ENCODE results near the gene MTCL1. TPM values are rescaled to one million over a fixed set of nuclear protein-coding genes. Genes with fewer than 3 reads are reported as not detected.

Gene MTCL1
- total and polyA plus RNA-seq, 4 donors, result 1.3 to 12.4 (median 3.7) TPM

GRCh38 chr18:8801263-8801901 lies 96.0 kb downstream of the MTCL1 start:
- TF ChIP-seq CTCF (IDR thresholded peaks at IDR 0.05; ENCODE audit: control extremely low read depth, extremely low read depth), result no peak
- 83 to 88% methylated on average over 9 of the region's 9 CpGs for WGBS, 2 donors
- Histone ChIP-seq H3K4me3 (no peak overlapping the region), H3K36me3 (ENCODE audit: control insufficient read depth in 4 of 4, insufficient read depth in 4 of 4, low read length in 4 of 4) (no peaks in the 10 kb centered on the region), H3K4me1 (ENCODE audit: control insufficient read depth in 5 of 5, insufficient read depth in 5 of 5, low read length in 5 of 5) (peaks cover 0 to 15% (median 0%) of the 10 kb centered on the region in 5 donors), H3K9me3 (ENCODE audit: control insufficient read depth in 4 of 4, insufficient read depth in 3 of 4, low read length in 3 of 4) (no peaks in the 10 kb centered on the region), H3K27me3 (ENCODE audit: control insufficient read depth in 3 of 3, insufficient read depth in 3 of 3, low read length in 2 of 3) (no peaks in the 10 kb centered on the region), H3K9ac (ENCODE audit: insufficient read depth in 1 of 2, low read length in 2 of 2) (no peak overlapping the region), H3K27ac (ENCODE audit: low read depth in 1 of 2, low read length in 1 of 2) (peak overlapping the region in 1 of 2 donors; percentile 10)
- no peak for ATAC-seq (ENCODE audit: insufficient read depth, low FRiP score)
- no peak for DNase-seq

GRCh38 chr18:8802017-8802672 lies 96.8 kb downstream of the MTCL1 start:
- Histone ChIP-seq H3K27me3 (ENCODE audit: control insufficient read depth in 3 of 3, insufficient read depth in 3 of 3, low read length in 2 of 3) (no peaks in the 10 kb centered on the region), H3K9ac (ENCODE audit: insufficient read depth in 1 of 2, low read length in 2 of 2) (no peak overlapping the region), H3K4me3 (no peak overlapping the region), H3K9me3 (ENCODE audit: control insufficient read depth in 4 of 4, insufficient read depth in 3 of 4, low read length in 3 of 4) (no peaks in the 10 kb centered on the region), H3K27ac (ENCODE audit: low read depth in 1 of 2, low read length in 1 of 2) (no peak overlapping the region), H3K36me3 (ENCODE audit: control insufficient read depth in 4 of 4, insufficient read depth in 4 of 4, low read length in 4 of 4) (no peaks in the 10 kb centered on the region), H3K4me1 (ENCODE audit: control insufficient read depth in 5 of 5, insufficient read depth in 5 of 5, low read length in 5 of 5) (peaks cover 0 to 15% (median 0%) of the 10 kb centered on the region in 5 donors)
- no peak for ATAC-seq (ENCODE audit: insufficient read depth, low FRiP score)
- WGBS, 2 donors, result 75 to 88% methylated on average over 6 of the region's 6 CpGs
- no peak for DNase-seq
- TF ChIP-seq CTCF (IDR thresholded peaks at IDR 0.05; ENCODE audit: control extremely low read depth, extremely low read depth), result no peak

DNA sequence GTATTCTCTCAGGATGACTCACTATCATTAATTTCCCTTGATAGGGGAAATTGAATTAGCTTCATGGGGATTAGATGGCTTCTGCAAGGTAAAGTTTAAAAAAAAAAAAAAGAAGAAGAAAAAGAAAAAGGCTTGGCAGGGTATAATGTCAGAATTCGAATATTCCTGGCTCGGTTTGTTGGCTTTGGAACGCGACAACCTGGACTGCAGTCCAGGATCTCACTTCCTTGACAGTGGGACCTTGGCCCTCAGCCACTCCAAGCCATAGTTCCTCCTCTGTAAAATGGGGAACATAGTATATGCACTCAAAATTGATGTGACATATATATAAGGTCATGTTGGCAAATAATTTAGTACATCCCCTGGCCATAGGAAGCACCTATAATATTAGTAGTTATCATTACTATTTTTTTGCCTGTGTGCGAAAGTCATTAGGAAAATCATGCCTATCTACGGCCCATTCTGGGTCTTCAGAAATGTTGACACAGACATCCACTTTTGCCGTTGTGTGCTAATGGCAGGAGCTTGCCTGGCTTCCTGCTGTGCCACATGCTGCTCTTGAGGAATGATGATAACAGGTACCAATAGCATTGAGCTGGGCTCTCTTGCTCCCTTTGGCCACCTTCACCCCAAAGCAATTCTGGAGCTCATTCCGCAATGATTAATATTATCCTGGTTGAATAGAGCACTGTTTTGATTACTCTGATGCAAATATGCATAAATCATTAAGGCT lies 97.9 kb downstream of the MTCL1 start:
- Histone ChIP-seq H3K4me3 (no peak overlapping the region), H3K27me3 (ENCODE audit: control insufficient read depth in 3 of 3, insufficient read depth in 3 of 3, low read length in 2 of 3) (no peaks in the 10 kb centered on the region), H3K36me3 (ENCODE audit: control insufficient read depth in 4 of 4, insufficient read depth in 4 of 4, low read length in 4 of 4) (no peaks in the 10 kb centered on the region), H3K27ac (ENCODE audit: low read depth in 1 of 2, low read length in 1 of 2) (no peak overlapping the region), H3K9me3 (ENCODE audit: control insufficient read depth in 4 of 4, insufficient read depth in 3 of 4, low read length in 3 of 4) (no peaks in the 10 kb centered on the region), H3K4me1 (ENCODE audit: control insufficient read depth in 5 of 5, insufficient read depth in 5 of 5, low read length in 5 of 5) (peaks cover 0 to 15% (median 0%) of the 10 kb centered on the region in 5 donors), H3K9ac (ENCODE audit: insufficient read depth in 1 of 2, low read length in 2 of 2) (no peak overlapping the region)
- DNase-seq (no peak), ATAC-seq (ENCODE audit: insufficient read depth, low FRiP score) (no peak)
- TF ChIP-seq CTCF (IDR thresholded peaks at IDR 0.05; ENCODE audit: control extremely low read depth, extremely low read depth), result no peak
- WGBS, 2 donors, result 84 to 88% methylated on average over 8 of the region's 8 CpGs

All from lung (tissue), 12 donors.